Measurements from ENCODE around the gene PI16. TPM values are rescaled to one million over a fixed set of nuclear protein-coding genes. Genes with fewer than 3 reads are reported as not detected.
A peak's percentile ranks its signal among the peaks of the same experiment; 100 is the strongest.

The PI16 gene
- polyA plus RNA-seq, 3 donors, result 0.22 TPM; not detected in 2

GRCh38 chr6:37005827-37006567, 51.5 kb downstream of the PI16 start:
- Histone ChIP-seq H4K20me1 (ENCODE audit: insufficient read depth, low read length) (peaks cover 38% of the 10 kb centered on the region), H2AFZ (ENCODE audit: insufficient read depth, low read depth, low read length, poor library complexity, severe bottlenecking) (peak overlapping the region; percentile 55), H3K4me2 (replicated peaks; ENCODE audit: extremely low read depth, low read length, poor library complexity, severe bottlenecking) (peak overlapping the region; percentile 92), H3K27ac (ENCODE audit: low read depth in 1 of 2, low read length in 2 of 2) (peak overlapping the region; percentile 86 to 94), H3K27me3 (ENCODE audit: control insufficient read depth in 2 of 2, insufficient read depth in 2 of 2, low read length in 2 of 2) (no peaks in the 10 kb centered on the region), H3K9me3 (replicated peaks in 1 of 2; ENCODE audit: control insufficient read depth in 1 of 2, insufficient read depth in 1 of 2, low read length in 2 of 2) (no peaks in the 10 kb centered on the region), H3K79me2 (ENCODE audit: insufficient read depth, low read length) (peaks cover 57% of the 10 kb centered on the region), H3K9ac (ENCODE audit: insufficient read depth, low read length, poor library complexity, severe bottlenecking) (peak overlapping the region; percentile 70), H3K36me3 (replicated peaks in 1 of 2; ENCODE audit: control insufficient read depth in 1 of 2, insufficient read depth in 2 of 2, low read length in 2 of 2) (peaks cover 22 to 25% of the 10 kb centered on the region in 2 donors), H3K4me1 (ENCODE audit: control insufficient read depth in 1 of 2, insufficient read depth in 2 of 2, low read length in 2 of 2) (peaks cover 56 to 75% of the 10 kb centered on the region in 2 donors), H3K4me3 (replicated peaks in 1 of 3; ENCODE audit: low read depth in 2 of 3, low read length in 3 of 3) (peak overlapping the region; percentile 87 to 93 (median 92))
- peaks cover 62% of the 10 kb centered on the region for H3K4me1 Mint-ChIP-seq
- H3K27ac Mint-ChIP-seq, result peak overlapping the region; percentile 93 to 98 (median 96)
- H3K27me3 Mint-ChIP-seq (ENCODE audit: low read depth in 3 of 3), result peaks cover 0 to 4% (median 0%) of the 10 kb centered on the region in 3 donors
- intact Hi-C loops (cut with micrococcal nuclease), result loop anchor here in 1 of 2 donors (2.0 kb wide), 1 partner anchor 19 kb away; the partner anchor contains the start of gene MTCH1
- H3K9me3 Mint-ChIP-seq, result peaks cover 0 to 2% (median 0%) of the 10 kb centered on the region in 7 donors
- 20% methylated on average over 4 of the region's 13 CpGs for WGBS (ENCODE audit: insufficient coverage)
- no peak for TF ChIP-seq CTCF (IDR thresholded peaks at IDR 0.05)
- peak in 2 of 3 donors; percentile 38 to 42 for DNase-seq
- peak overlapping the region; percentile 89 to 99 for H3K4me3 Mint-ChIP-seq
- peaks cover 13 to 31% of the 10 kb centered on the region in 2 donors for H3K36me3 Mint-ChIP-seq

- peak overlapping the region; percentile 87 to 93 (median 92) for H3K4me3 ChIP-seq (replicated peaks in 1 of 3; ENCODE audit: low read depth in 2 of 3, low read length in 3 of 3)
- no peaks in the 10 kb centered on the region for H3K27me3 ChIP-seq (ENCODE audit: control insufficient read depth in 2 of 2, insufficient read depth in 2 of 2, low read length in 2 of 2)
- peaks cover 30 to 33% of the 10 kb centered on the region in 2 donors for H3K36me3 ChIP-seq (replicated peaks in 1 of 2; ENCODE audit: control insufficient read depth in 1 of 2, insufficient read depth in 2 of 2, low read length in 2 of 2)
- H3K79me2 ChIP-seq (ENCODE audit: insufficient read depth, low read length), result peaks cover 65% of the 10 kb centered on the region
- Mint-ChIP-seq H3K9me3 (peaks cover 0 to 2% (median 0%) of the 10 kb centered on the region in 7 donors), H3K4me1 (peaks cover 61% of the 10 kb centered on the region), H3K4me3 (peak overlapping the region; percentile 89 to 99), H3K27ac (peak overlapping the region; percentile 93 to 98 (median 96)), H3K36me3 (peaks cover 22 to 39% of the 10 kb centered on the region in 2 donors), H3K27me3 (ENCODE audit: low read depth in 3 of 3) (peaks cover 0 to 4% (median 0%) of the 10 kb centered on the region in 3 donors)
- H3K9ac ChIP-seq (ENCODE audit: insufficient read depth, low read length, poor library complexity, severe bottlenecking), result peak overlapping the region; percentile 70
- peak overlapping the region; percentile 86 to 94 for H3K27ac ChIP-seq (ENCODE audit: low read depth in 1 of 2, low read length in 2 of 2)
- H3K4me2 ChIP-seq (replicated peaks; ENCODE audit: extremely low read depth, low read length, poor library complexity, severe bottlenecking), result peak overlapping the region; percentile 92
- H3K9me3 ChIP-seq (replicated peaks in 1 of 2; ENCODE audit: control insufficient read depth in 1 of 2, insufficient read depth in 1 of 2, low read length in 2 of 2), result no peaks in the 10 kb centered on the region
- peaks cover 50 to 68% of the 10 kb centered on the region in 2 donors for H3K4me1 ChIP-seq (ENCODE audit: control insufficient read depth in 1 of 2, insufficient read depth in 2 of 2, low read length in 2 of 2)
- intact Hi-C loops (cut with micrococcal nuclease), result loop anchor here in 1 of 2 donors (2.0 kb wide), 1 partner anchor 20 kb away; the partner anchor contains the start of gene MTCH1
- peak in 2 of 3 donors; percentile 30 to 49 for DNase-seq
- TF ChIP-seq CTCF (IDR thresholded peaks at IDR 0.05), result no peak
- H2AFZ ChIP-seq (ENCODE audit: insufficient read depth, low read depth, low read length, poor library complexity, severe bottlenecking), result no peak overlapping the region
- WGBS (ENCODE audit: insufficient coverage), result 43% methylated on average over 3 of the region's 5 CpGs
- H4K20me1 ChIP-seq (ENCODE audit: insufficient read depth, low read length), result peaks cover 47% of the 10 kb centered on the region
Observed at GRCh38 chr6:37006793-37007339, 52.3 kb downstream of the PI16 start.

All from CD14-positive monocyte (primary cell).